OCI-LY7 (cell line): ENCODE data around the gene TSR3.

Experiments used
- CTCF ChIP-seq: fragments of 200-600 bp; sonication (generic); conservative IDR thresholded peaks from 2 replicates; pipeline ENCODE4 v1.5.1; 2014; ENCODE audit warnings: mild to moderate bottlenecking, antibody characterized with exemption, low read length, moderate library complexity, mixed read lengths
- EZH2phosphoT487 ChIP-seq: fragments of 200-600 bp; sonication (generic); IDR thresholded peaks from 2 replicates; pipeline ENCODE4 v1.6.1; 2018; ENCODE audit warnings: low read depth, borderline replicate concordance, mild to moderate bottlenecking, mixed run types, antibody characterized with exemption, low read length, moderate library complexity, mixed read lengths

GRCh38 chr16:1312467-1312816 lies 39.2 kb downstream of the TSR3 start:
- TF ChIP-seq CTCF, result no peak
- TF ChIP-seq EZH2phosphoT487, result no peak
